Erythroblast (primary cell): Measurements from ENCODE around the gene STXBP2.

ENCODE experiments used
- GATA1 ChIP-seq: IDR thresholded peaks from 2 replicates; pipeline ENCODE4 v1.6.1; 2011; ENCODE audit warnings: low read depth, mild to moderate bottlenecking, control low read depth, low read length, moderate library complexity
- POLR2A ChIP-seq: IDR thresholded peaks from 2 replicates; pipeline ENCODE4 v1.6.1; 2011; ENCODE audit warnings: mild to moderate bottlenecking, low read length

GRCh38 chr19:7627166-7627565 lies 9.7 kb upstream of the STXBP2 start:
- TF ChIP-seq POLR2A (no peak), GATA1 (no peak)
